Right kidney (tissue), 1 donor: Measurements from ENCODE around the gene WRAP53.

ENCODE experiments used
- DNase-seq: peaks from one replicate; pipeline ENCODE4 v3.0.0-alpha.2; 2016

WRAP53 gene

DNA sequence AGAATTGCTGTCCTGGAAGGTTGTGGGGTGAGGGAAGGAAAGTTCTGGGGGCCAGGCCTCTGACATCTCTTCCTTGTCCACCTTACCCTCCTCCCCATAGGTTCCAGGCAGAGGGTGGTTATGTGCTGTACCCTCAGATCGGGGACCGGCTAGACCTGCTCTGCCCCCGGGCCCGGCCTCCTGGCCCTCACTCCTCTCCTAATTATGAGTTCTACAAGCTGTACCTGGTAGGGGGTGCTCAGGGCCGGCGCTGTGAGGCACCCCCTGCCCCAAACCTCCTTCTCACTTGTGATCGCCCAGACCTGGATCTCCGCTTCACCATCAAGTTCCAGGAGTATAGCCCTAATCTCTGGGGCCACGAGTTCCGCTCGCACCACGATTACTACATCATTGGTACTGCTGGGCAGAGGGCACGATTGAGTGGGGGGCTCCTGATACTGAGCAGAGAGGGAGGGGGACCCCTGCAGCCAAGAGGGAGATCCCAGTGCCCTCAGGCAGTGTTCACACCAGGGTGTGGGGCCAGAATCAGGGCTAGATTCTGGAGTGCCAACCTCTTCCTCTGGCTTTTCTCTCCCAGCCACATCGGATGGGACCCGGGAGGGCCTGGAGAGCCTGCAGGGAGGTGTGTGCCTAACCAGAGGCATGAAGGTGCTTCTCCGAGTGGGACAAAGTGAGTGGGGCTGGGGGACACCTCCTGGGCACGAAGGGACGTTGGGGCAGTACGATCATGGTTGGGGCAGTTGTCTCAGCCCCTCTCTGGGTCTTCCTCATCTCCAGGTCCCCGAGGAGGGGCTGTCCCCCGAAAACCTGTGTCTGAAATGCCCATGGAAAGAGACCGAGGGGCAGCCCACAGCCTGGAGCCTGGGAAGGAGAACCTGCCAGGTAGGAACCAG is 19.8 kb downstream of the WRAP53 start:
- DNase-seq = no peak

DNA sequence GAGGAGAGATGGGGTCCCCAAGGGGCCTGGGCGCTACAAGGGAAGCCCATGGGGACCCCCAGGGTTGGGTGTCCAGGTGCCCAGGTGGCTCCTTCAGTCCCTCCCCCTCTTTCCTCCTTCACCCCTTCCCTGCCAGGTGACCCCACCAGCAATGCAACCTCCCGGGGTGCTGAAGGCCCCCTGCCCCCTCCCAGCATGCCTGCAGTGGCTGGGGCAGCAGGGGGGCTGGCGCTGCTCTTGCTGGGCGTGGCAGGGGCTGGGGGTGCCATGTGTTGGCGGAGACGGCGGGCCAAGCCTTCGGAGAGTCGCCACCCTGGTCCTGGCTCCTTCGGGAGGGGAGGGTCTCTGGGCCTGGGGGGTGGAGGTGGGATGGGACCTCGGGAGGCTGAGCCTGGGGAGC is 20.8 kb downstream of the WRAP53 start:
- no peak for DNase-seq

DNA sequence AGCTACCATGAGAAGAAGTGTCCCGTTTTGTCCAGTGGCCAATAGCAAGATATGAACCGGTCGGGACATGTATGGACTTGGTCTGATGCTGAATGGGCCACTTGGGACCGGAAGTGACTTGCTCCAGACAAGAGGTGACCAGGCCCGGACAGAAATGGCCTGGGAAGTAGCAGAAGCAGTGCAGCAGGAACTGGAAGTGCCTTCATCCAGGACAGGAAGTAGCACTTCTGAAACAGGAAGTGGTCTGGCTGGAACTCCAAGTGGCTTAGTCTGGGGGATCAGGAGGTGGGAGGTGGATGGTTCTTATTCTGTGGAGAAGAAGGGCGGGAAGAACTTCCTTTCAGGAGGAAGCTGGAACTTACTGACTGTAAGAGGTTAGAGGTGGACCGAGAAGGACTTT is 22.0 kb downstream of the WRAP53 start:
- DNase-seq = no peak

DNA sequence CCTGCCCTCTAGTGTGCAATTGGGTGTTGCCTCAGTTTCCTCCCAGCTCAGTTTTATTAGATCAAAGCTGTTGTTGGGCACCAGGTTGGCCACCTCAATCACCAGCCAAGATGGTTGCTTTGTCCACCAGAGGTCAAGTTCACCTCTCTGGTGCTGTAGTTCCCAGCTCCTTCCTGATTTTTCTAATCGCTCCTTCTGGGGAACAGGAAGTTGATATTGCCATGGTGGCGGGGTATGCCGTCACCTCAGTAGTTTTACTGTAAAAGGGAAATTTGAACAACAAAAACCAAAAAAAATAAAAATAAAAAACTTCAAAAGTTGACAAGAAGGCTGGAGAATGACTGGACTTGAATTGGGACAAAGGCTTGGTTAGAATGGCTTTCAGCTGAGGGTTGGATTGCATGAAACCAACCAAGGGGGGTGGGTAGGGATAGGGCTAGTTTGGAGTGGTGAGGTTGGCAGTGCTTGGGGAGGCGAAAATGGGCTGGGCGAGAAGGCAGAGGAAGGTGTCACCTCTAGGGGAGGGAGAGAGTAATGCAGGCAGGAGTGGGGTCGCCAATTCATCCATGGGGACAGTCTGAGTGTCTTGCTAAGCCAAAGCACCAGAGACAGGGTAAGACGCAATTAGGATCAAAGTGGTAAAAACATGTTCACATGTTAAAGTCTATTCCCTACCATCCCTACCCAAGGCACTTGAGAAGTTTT is 22.9 kb downstream of the WRAP53 start:
- no peak for DNase-seq

DNA sequence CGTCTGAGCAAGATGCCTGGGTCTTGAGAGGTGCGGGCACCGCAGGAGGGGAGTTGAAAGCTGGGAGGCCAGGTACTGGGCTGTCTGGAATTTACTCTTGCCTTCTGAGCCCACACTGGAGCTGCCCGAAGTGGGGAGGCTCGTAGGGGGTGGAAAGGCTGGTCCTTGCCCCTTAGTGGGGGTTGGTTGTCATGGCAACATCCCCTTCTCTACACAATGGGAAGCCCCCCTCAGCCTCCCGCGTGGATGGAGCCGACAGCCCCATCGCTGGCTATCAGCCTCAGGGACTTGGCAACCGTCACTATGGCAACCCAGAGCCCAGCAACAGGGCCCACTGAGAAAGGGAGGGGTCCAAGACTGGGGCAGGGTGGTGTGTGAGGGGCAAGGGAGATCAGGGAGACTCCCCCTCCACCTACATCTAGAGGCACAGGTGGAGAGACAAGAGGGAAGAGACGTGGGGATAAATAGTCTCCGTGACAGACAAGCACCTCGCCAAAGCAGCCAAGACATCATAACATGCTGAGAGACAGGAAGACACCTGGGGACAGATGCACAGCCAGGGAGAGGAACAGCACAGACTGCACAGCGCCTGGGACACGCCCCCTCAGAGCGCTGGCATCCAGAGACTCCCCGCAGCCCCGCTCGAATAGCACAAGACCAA is 24.0 kb downstream of the WRAP53 start:
- no peak for DNase-seq

DNA sequence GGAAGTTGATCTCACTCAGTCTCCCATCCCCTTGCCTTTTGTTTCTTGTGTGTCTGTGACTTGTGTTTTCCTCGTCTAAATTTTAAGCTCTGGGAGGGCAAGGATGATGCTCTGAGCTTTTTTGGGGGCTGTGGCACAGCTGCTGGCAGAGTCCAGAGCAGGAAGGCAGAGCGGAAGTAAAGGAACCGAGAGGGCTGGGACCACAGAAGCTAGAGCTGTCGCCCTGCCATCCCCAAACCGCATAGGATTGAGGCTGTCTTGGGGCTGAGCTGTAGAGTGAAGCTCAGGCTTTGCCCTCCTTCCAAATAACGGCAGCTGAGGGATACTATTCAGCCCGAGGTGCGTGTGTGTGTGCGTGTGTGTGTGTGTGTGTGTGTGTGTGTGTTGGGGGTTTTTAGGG is 25.5 kb downstream of the WRAP53 start:
- DNase-seq = no peak

DNA sequence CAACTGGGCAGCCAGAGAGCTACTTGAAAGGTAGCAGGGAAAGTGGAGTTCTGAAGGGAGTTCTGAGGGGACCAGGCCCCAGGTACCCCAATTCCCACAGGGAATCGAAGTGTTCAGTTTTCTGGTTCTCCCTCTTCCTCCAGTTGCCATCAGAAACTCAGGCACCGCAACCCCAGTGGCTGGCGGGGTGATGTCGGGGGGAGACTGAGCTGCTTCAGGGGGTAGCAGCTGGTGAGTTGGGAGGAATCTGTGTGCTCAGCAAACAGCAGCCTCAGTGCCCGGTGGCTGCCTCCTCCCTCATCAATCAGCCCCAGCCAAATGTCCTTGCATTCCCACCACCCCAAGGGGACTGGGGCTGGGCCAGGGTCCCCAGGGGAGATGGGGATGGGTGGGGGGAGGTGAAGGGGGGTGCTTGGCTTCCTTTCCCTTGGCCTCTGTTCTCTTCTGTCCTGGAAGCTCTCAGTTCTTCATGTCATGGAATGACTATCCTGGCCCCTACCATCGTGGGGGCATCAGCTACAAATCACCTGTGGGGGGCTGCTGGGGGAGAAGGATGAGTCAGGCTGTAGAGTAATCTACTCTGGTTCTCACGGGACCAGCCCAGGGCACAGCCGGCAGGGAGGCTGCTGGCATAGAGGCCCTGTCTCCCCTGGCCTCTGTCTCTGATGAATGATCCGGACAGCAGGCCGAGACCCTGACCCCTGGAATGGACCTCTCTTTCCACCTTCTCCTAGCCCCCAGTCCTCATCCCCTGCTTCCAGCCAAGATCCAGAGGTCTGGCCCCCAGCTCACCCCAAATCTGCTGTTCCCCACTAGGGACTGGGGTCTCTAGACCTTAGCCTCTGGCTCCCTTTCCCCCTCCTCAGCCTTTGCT is 26.7 kb downstream of the WRAP53 start:
- no peak for DNase-seq

DNA sequence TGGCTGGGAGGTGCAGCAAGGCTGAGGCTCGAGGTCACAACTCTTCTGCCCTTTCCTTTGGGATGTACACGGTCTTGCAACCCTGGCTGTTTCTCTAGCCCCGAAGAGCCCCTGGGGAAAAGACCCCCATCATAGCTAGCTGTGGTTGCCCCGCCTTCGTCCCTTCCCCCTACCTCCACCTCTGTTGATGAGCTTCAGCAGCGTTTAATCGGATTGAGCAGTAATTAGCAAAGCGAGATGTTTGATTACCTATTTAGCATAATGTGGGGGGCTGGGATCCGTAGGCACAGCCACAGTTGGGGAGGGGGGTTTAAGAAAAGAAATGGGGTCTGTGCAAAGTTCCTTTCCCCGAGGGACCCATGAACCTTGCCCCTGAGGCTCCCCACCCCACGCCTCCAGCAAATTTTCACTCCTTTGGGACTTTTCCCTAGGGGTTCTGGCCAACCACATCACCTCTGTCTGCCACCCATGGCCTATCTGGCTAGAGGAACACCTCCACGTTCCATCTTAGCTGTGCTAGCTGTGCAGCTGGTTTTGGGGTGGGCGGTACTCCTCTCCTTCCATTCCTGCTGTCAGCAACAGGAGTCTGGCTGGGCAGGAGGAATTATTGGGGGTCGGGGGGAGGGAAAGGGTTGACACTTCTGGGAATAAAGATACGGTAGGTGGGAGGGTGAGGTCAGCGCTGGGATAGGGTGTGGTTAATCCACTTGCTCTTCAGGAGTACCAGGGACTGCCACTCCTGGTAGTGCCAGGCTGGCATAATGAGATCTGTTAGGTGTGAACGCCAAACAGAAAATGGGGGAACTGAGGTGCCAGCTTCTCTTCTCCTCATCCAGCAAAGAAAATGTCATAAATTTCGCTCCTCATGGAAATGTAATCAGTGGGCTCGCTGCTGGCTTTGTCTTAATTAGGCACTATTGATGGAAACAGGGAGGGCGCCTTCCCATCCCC is 27.9 kb downstream of the WRAP53 start:
- no peak for DNase-seq

DNA sequence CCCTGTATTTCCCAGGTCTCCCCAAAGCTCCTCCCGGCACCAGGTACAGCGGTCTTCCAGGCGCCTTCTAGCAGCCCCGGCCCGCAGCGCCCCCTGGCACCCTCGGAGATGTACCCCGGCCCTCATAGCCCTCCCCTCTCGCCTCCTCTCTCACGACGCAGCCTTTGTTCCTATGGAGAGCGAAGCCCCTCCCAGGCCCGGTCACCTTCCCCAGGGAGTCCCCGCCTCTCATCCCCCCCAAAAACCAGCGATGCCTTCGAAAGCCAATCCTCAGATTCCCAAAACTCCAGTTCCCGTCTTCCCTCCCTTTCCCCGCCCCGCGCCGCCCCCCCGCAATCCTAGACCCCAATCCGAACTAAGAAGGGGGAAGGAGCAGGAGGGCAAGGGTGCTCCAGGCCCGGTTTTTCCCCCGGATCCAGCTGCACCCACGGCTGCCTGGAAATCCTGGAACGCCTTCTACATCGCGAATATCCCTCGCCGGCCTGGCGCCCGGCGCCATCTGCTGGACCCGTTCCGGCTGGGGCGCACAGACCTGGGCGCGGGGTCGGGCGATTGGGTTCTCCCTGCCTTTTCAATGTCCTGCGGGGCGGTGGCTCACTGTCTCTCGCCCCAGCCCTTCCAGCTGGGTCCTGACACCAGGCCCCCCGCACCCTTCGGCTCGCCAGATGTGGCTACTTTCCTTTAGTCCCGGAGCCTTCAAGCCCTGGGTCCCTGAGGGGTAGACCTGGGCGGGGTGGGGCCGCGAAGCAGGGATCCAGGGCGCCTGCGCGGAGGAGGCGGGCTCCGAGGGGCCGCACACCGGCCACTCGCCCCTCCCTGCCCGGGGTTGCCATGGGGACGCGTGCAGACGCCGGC is 28.9 kb downstream of the WRAP53 start, which contains the start of gene DNAH2:
DNAH2 (plus strand) TSS at position 844 of the 855 bp plus-strand sequence. CDS start 1,991 bp downstream, outside the sequence.
- DNase-seq = peak; percentile 97

DNA sequence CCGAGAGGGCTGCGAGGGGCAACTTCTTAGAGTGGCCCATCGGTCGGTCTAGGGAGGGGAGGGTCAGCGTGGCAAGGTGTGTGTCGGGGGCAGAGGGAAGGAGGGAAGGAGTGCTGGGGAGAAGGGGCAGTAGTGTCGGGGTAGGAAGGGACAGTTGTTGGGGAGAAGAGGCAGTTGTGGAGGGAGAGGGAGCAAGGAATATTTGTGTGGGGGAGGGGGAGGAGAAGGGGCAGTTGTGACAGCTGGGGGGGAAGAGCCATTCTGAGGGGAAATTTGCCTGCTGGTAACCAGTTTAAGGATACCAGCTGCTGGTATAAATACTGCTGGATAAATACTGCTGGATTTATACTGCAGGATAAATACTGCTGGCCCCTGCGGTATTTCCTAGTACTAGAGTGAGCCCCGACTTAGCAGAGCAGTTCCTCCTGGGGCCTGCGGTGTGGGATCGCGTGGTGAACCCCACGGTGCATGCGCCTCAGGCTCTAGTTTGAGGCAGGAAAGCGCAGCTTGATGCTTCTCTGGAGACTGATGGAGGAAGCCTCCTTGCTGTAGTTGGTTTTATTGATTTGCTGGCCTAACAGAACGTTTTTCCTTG is 29.6 kb downstream of the WRAP53 start:
- DNase-seq = no peak

DNA sequence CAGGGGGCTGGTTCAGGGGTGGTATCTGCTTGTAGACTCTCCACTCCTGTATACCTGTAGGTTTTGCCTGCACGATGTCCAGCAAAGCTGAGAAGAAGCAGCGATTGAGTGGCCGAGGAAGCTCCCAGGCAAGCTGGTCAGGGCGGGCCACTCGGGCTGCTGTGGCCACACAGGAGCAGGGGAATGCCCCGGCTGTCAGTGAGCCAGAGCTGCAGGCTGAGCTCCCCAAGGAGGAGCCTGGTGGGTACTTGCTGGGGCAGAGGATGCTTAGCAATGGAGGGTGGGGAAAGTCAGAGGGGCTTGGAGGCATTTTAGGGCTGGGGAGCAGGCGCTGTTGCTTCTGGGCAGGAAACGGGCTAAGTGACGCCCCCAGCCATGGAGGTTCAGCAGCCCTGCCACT is 31.4 kb downstream of the WRAP53 start:
- no peak for DNase-seq

DNA sequence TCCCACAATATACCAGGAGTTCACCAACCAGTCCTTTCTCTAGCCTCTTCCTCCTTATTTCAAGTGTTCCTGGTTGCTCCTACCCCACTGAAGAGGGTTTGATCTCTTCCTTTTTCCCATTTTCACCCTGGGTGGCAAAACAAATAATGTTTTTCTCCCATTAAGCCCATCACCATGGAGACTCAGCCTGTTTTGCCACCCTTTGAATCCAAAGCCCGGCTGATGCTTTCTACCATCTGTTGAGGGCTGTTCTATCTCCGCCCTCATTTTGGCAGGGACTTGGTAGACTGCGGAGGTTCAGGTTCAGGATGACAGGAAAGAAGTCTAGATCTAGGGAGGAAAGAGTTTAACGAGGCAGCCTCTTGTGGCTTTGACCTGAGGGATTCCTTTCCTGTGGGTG is 31.8 kb downstream of the WRAP53 start:
- no peak for DNase-seq

DNA sequence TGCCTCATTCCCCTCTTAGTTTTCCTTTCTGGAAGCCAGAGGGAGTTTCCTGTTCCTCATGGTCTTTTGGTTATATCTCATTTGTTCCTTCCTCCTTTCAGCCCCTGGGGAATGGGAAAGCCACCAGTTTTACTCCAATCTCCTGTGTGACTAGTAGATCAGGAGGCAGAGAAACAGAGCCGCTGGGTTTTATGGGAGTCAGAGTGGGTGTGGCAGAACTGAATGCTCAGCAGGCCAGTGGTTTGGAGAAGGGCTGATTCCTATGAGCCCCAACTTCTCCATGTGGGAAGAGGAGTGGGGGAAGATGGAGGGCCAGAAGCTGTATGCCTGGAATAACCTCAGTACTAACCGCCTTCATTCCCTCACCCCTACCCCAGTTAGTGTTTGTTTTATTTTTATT is 33.3 kb downstream of the WRAP53 start:
- no peak for DNase-seq

DNA sequence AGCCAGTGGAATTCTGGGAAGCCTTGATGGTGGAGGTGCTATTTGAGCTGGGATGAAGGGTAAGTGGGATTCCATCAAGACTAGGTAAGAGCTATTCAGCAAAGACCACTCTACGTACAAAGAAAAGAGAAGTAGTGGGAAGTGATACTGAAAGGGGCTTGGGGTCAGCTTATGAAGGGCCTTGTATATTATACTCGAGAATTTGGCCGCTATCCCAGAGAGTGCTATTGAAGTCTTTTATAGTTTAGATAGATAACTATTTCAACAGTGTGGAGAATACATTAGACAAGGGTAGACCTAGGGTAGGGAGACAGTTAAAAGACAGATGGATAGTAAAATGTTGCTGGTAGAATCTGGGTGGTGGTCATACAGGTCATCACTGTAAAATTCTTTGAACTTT is 39.6 kb downstream of the WRAP53 start:
- no peak for DNase-seq

DNA sequence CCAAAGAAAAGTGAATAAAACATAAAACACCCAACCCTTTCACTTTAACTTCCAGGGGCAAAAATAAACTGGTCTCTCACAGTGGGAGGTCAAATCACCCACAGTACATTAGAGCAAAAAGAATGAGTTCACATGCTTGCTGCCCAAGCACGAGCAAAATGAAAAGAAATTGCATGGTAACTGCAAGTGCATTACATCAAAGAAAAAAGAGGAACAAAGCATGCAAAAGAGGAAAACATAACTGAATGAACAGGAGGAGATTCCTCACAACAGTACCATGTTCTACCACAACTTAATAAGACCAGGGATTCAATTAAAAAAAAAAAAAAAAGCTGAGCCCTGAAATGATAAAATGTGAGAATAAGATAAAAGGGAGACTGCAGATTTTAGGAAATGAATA is 41.5 kb downstream of the WRAP53 start:
- DNase-seq = no peak

DNA sequence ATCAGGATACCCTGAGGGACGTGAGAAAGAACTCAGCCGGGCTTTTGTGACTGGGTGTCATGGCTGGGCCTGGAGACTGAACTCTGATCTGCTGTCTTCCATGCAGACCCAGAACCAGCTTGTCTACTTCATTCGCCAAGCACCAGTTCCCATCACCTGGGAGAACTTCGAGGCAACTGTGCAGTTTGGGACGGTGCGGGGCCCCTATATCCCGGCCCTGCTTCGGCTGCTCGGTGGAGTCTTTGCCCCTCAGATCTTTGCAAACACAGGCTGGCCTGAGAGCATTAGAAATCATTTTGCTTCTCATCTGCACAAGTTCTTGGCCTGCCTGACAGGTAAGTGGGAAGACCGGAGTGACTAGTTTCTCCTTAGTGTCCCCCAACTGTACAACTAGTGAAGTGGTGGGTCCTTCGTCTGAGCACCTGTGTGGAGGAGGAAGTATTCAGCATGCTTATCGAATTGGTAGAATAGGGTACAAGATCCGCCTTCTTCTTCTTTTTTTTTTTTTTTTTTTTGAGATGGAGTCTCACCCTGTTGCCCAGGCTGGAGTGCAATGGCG is 44.8 kb downstream of the WRAP53 start:
- no peak for DNase-seq

DNA sequence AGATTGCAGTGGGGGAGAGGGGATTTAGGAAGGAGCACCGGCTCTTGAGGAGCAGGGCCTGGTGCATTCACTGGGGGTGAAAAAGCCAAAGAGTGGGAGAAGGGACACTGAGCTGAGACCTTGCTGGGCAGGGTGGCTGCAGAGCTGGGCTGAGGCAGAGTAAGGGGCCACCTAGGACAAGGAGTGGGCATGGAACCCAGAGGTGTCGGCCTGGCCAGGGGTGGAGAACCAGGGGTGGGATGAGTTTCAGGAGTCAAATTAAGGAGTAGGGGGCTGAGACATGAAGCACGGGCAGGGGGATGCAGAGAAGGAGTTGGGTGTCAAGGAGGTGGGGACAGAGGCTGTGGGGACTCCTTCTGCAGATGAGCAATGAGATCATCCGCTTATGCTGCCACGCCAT is 49.3 kb downstream of the WRAP53 start:
- no peak for DNase-seq

DNA sequence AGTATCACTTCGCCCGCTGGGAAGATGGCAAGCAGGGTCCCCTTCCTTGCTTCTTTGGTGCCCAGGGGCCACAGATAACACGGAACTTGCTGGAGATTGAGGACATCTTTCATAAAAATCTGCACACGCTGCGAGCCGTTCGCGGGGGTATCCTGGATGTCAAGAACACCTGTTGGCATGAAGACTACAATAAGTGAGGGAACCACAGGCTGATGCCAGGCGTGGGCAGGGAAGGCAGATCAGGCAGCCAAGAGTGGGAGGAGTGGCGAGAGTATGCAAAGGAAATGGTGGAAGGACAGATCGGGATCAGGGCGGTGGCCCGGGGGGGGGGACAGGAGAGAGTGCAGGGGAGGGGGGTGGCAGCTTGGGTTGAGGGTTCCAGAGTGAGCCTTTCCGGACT is 51.5 kb downstream of the WRAP53 start:
- DNase-seq = no peak

DNA sequence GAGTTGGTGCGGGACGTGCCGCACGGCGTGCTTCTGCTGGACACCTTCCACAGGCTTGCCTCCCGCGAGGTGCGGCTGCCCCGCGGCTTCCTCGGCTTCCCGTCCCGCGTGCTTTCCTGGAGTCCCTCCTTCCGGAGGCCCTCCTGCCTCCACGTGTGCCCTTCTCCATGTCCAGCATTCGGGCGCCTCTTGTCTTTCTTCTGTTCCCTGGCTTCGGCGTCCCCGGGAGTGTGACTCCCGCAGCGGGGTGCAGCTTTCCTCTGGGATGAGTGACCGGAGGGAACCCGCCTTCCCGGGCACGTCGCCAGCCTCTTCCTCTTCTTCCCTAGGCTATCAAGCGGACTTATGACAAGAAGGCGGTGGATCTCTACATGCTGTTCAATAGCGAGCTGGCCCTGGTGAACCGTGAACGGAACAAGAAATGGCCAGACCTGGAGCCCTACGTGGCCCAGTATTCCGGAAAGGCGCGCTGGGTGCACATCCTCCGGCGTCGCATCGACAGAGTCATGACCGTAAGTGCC is 52.3 kb downstream of the WRAP53 start:
- no peak for DNase-seq
